WTC11 (cell line): ENCODE measurements around the gene CPT1A. TPM values are rescaled to one million over a fixed set of nuclear protein-coding genes. Genes with fewer than 3 reads are reported as not detected.
A peak's percentile ranks its signal among the peaks of the same experiment; 100 is the strongest.

Experiments used
- ATAC-seq: fragments of 200-7000 bp; cut with Tn5 transposase; 2 replicates; pipeline ENCODE4 v1.10.0; 2021; ENCODE audit warnings: mild to moderate bottlenecking, moderate library complexity
- CTCF ChIA-PET: fragments of 300-600 bp; sonication (Branson Sonifier 250); formaldehyde crosslinking; loops from one replicate; lab custom pipeline; 2021; ENCODE audit warnings: antibody characterized with exemption; lab: Charles Lee
- POLR2A ChIA-PET: fragments of 350-600 bp; sonication (Branson Sonifier 250); formaldehyde crosslinking; loops from one replicate; lab custom pipeline; 2021; ENCODE audit warnings: antibody characterized with exemption; lab: Charles Lee
- DNase-seq: peaks from one replicate; pipeline ENCODE4 v3.0.0; 2021; ENCODE audit warnings: low spot score
- H3K27ac Mint-ChIP-seq: 2 replicates; pipeline ENCODE4 v1.8.0; 2021; ENCODE audit warnings: mixed read lengths
- H3K27me3 Mint-ChIP-seq: 2 replicates; pipeline ENCODE4 v1.8.0; 2021; ENCODE audit warnings: low read depth, mild to moderate bottlenecking, moderate library complexity, mixed read lengths
- H3K36me3 Mint-ChIP-seq: 2 replicates; pipeline ENCODE4 v1.8.0; 2021; ENCODE audit warnings: mixed read lengths
- H3K4me1 Mint-ChIP-seq: 2 replicates; pipeline ENCODE4 v1.8.0; 2022; ENCODE audit warnings: mixed read lengths
- H3K4me3 Mint-ChIP-seq: 2 replicates; pipeline ENCODE4 v1.8.0; 2021; ENCODE audit warnings: mild to moderate bottlenecking, moderate library complexity, mixed read lengths
- H3K9me3 Mint-ChIP-seq: 2 replicates; pipeline ENCODE4 v1.8.0; 2021; ENCODE audit warnings: mixed read lengths
- ATF3 ChIP-seq: sonication (generic); formaldehyde crosslinking; conservative IDR thresholded peaks from 2 replicates; pipeline ENCODE4 v1.8.1; 2022; ENCODE audit warnings: mild to moderate bottlenecking, missing genetic modification reagents
- CDX4 ChIP-seq: fragments of 250-450 bp; sonication (Bioruptor Pico); IDR thresholded peaks from 2 replicates; pipeline ENCODE4 v1.9.0; 2021; ENCODE audit warnings: moderate library complexity, mild to moderate bottlenecking, inconsistent platforms, borderline replicate concordance
- CREM ChIP-seq: sonication (generic); formaldehyde crosslinking; IDR thresholded peaks from 2 replicates; pipeline ENCODE4 v1.8.1; 2022; ENCODE audit warnings: mild to moderate bottlenecking, missing genetic modification reagents, moderate library complexity
- CTCF ChIP-seq: fragments of 200-600 bp; IDR thresholded peaks from 2 replicates; pipeline ENCODE4 v1.8.0; 2022; ENCODE audit warnings: antibody characterized with exemption
- ELF4 ChIP-seq: sonication (generic); formaldehyde crosslinking; IDR thresholded peaks from 2 replicates; pipeline ENCODE4 v1.8.1; 2022; ENCODE audit warnings: low read depth, mild to moderate bottlenecking, moderate library complexity, missing genetic modification reagents
- ERG ChIP-seq: fragments of 250-450 bp; sonication (Bioruptor Pico); IDR thresholded peaks from 2 replicates; pipeline ENCODE4 v1.8.0; 2021; ENCODE audit warnings: mild to moderate bottlenecking
- ETV6 ChIP-seq: sonication (generic); formaldehyde crosslinking; IDR thresholded peaks from 2 replicates; pipeline ENCODE4 v1.8.1; 2022; ENCODE audit warnings: mild to moderate bottlenecking, missing genetic modification reagents
- FOXJ3 ChIP-seq: sonication (generic); formaldehyde crosslinking; IDR thresholded peaks from 2 replicates; pipeline ENCODE4 v1.9.0; 2021; ENCODE audit warnings: missing genetic modification reagents, mild to moderate bottlenecking, borderline replicate concordance
- FOXP4 ChIP-seq: sonication (generic); formaldehyde crosslinking; IDR thresholded peaks from 2 replicates; pipeline ENCODE4 v1.8.0; 2022; ENCODE audit warnings: mild to moderate bottlenecking, missing genetic modification reagents
- GABPB1 ChIP-seq: sonication (generic); formaldehyde crosslinking; IDR thresholded peaks from 2 replicates; pipeline ENCODE4 v1.8.1; 2023; ENCODE audit warnings: mild to moderate bottlenecking, missing genetic modification reagents
- MYBL2 ChIP-seq: sonication (generic); formaldehyde crosslinking; IDR thresholded peaks from 2 replicates; pipeline ENCODE4 v1.8.1; 2023; ENCODE audit warnings: mild to moderate bottlenecking, moderate library complexity, missing genetic modification reagents
- SMAD4 ChIP-seq: sonication (generic); formaldehyde crosslinking; IDR thresholded peaks from 2 replicates; pipeline ENCODE4 v1.8.0; 2022; ENCODE audit warnings: mild to moderate bottlenecking, missing genetic modification reagents
- USF1 ChIP-seq: sonication (generic); formaldehyde crosslinking; IDR thresholded peaks from 2 replicates; pipeline ENCODE4 v1.8.0; 2022; ENCODE audit warnings: mild to moderate bottlenecking, missing genetic modification reagents
- ZNF219 ChIP-seq: sonication (generic); formaldehyde crosslinking; IDR thresholded peaks from 2 replicates; pipeline ENCODE4 v1.8.0; 2023; ENCODE audit warnings: missing genetic modification reagents, mild to moderate bottlenecking, borderline replicate concordance
- ZNF416 ChIP-seq: fragments of 250-450 bp; sonication (Bioruptor Pico); IDR thresholded peaks from 2 replicates; pipeline ENCODE4 v1.9.0; 2021; ENCODE audit warnings: mild to moderate bottlenecking, inconsistent platforms
- ZNF425 ChIP-seq: fragments of 250-450 bp; sonication (Bioruptor Pico); conservative IDR thresholded peaks from 2 replicates; pipeline ENCODE4 v1.9.0; 2021; ENCODE audit warnings: mild to moderate bottlenecking
- ZNF512 ChIP-seq: sonication (generic); formaldehyde crosslinking; IDR thresholded peaks from 2 replicates; pipeline ENCODE4 v1.8.1; 2022; ENCODE audit warnings: missing genetic modification reagents, borderline replicate concordance
- total RNA-seq: library from RNA; stranded (reverse); gene quantifications from 3 replicates; pipeline ENCODE4 v1.2.3, GENCODE V29; 2021

The CPT1A gene
- total RNA-seq, 1 experiment from 2014 or later: 28.1 TPM

- ATAC-seq: no peak
- Mint-ChIP-seq H3K27me3 (peaks cover 54% of the 10 kb centered on the region), H3K27ac (no peak overlapping the region), H3K4me1 (peaks cover 16% of the 10 kb centered on the region), H3K36me3 (no peaks in the 10 kb centered on the region), H3K9me3 (no peaks in the 10 kb centered on the region), H3K4me3 (no peak overlapping the region)
- ChIA-PET CTCF (no interaction called here), POLR2A (no interaction called here)
- DNase-seq: no peak
- TF ChIP-seq ZNF512 (no peak), ETV6 (CRISPR knock-in tag) (no peak), FOXJ3 (CRISPR knock-in tag) (no peak)
Observed at GRCh38 chr11:68848429-68848828, 6.7 kb upstream of the CPT1A start.

GRCh38 chr11:68847395-68847794 lies 5.7 kb upstream of the CPT1A start:
- Mint-ChIP-seq H3K4me3 (no peak overlapping the region), H3K27ac (no peak overlapping the region), H3K4me1 (peaks cover 20% of the 10 kb centered on the region), H3K27me3 (peaks cover 54% of the 10 kb centered on the region), H3K9me3 (no peaks in the 10 kb centered on the region), H3K36me3 (no peaks in the 10 kb centered on the region)
- no peak for ATAC-seq
- ChIA-PET CTCF (interaction anchor here (0.8 kb wide), 1 partner anchor 49 kb away, joined by 5 read pairs; no protein-coding TSS in a partner anchor), POLR2A (no interaction called here)
- TF ChIP-seq CREM (no peak), CDX4 (CRISPR knock-in tag) (no peak)
- DNase-seq: no peak

- Mint-ChIP-seq H3K9me3 (no peaks in the 10 kb centered on the region), H3K4me3 (no peak overlapping the region), H3K27ac (no peak overlapping the region), H3K4me1 (peaks cover 21% of the 10 kb centered on the region), H3K27me3 (peaks cover 57% of the 10 kb centered on the region), H3K36me3 (no peaks in the 10 kb centered on the region)
- DNase-seq (no peak), ATAC-seq (no peak)
- ChIA-PET CTCF (no interaction called here), POLR2A (no interaction called here)
- TF ChIP-seq GABPB1 (CRISPR knock-in tag) (peak; percentile 85), MYBL2 (CRISPR knock-in tag) (no peak)
Observed at GRCh38 chr11:68845351-68846002, 3.8 kb upstream of the CPT1A start.

GRCh38 chr11:68844801-68845200 lies 3.1 kb upstream of the CPT1A start:
- ChIA-PET CTCF (interaction anchor here (1.1 to 3.2 kb wide), 9 partner anchors 10 to 234 kb away, joined by 4 to 21 read pairs (median 7); no protein-coding TSS in a partner anchor), POLR2A (interaction anchor here (0.5 kb wide), 1 partner anchor 19 kb away, joined by 3 read pairs; no protein-coding TSS in a partner anchor)
- H3K4me1 Mint-ChIP-seq: peaks cover 27% of the 10 kb centered on the region
- ATAC-seq (no peak), DNase-seq (no peak)
- no peaks in the 10 kb centered on the region for H3K9me3 Mint-ChIP-seq
- H3K4me3 Mint-ChIP-seq: peak overlapping the region; percentile 71
- H3K27ac Mint-ChIP-seq: no peak overlapping the region
- H3K27me3 Mint-ChIP-seq: peaks cover 64% of the 10 kb centered on the region
- no peaks in the 10 kb centered on the region for H3K36me3 Mint-ChIP-seq
- TF ChIP-seq FOXP4 (CRISPR knock-in tag): no peak
- TF ChIP-seq SMAD4 (CRISPR knock-in tag): no peak
- no peak for TF ChIP-seq ZNF416
- no peak for TF ChIP-seq ZNF425 (CRISPR knock-in tag)
- TF ChIP-seq ZNF219 (CRISPR knock-in tag): no peak
- no peak for TF ChIP-seq ERG (CRISPR knock-in tag)
- no peak for TF ChIP-seq ATF3 (CRISPR knock-in tag)
- TF ChIP-seq CTCF: no peak
- no peak for TF ChIP-seq USF1
- no peak for TF ChIP-seq ELF4
